MM.1S (cell line): Measurements from ENCODE around the gene PIR.

Experiments
- CTCF ChIP-seq: fragments of 300-600 bp; sonication (generic); IDR thresholded peaks from 2 replicates; pipeline ENCODE4 v1.5.1; 2016; ENCODE audit warnings: antibody characterized with exemption, low read length, mixed read lengths
- EZH2 ChIP-seq: fragments of 300-600 bp; sonication (generic); optimal IDR thresholded peaks from 2 replicates; pipeline ENCODE3; 2017; ENCODE audit warnings: low read depth, mild to moderate bottlenecking, antibody characterized with exemption, low read length, mixed read lengths

GRCh38 chrX:15451913-15452312, 41.2 kb downstream of the PIR start:
- TF ChIP-seq CTCF = no peak
- TF ChIP-seq EZH2 = no peak
